HG03095 (cell line): ENCODE measurements around the gene GPRIN2.
"Not testable (repeated sequence)": the region's sequence is repeated elsewhere in the genome, so short reads cannot be mapped to it uniquely, and the experiment has no call there.

Experiments
- ATAC-seq: cut with Tn5 transposase; IDR thresholded peaks from one replicate; pipeline ENCODE4 v1.9.1; 2021; ENCODE audit warnings: moderate library complexity; ENCODE audit not compliant: unreplicated experiment

Gene GPRIN2

GRCh38 chr10:46522295-46523118, 34.0 kb downstream of the GPRIN2 start:
- ATAC-seq = no peak

- no peak for ATAC-seq
Observed at GRCh38 chr10:46520941-46521340, 35.5 kb downstream of the GPRIN2 start.

- no peak for ATAC-seq
Observed at GRCh38 chr10:46520381-46520780, 36.1 kb downstream of the GPRIN2 start.

- ATAC-seq = no peak
Observed at GRCh38 chr10:46518028-46518725, 38.3 kb downstream of the GPRIN2 start.

GRCh38 chr10:46517541-46517940, 38.9 kb downstream of the GPRIN2 start:
- no peak for ATAC-seq

GRCh38 chr10:46516660-46517416, 39.6 kb downstream of the GPRIN2 start:
- no peak for ATAC-seq

GRCh38 chr10:46515793-46516192, 40.7 kb downstream of the GPRIN2 start:
- ATAC-seq = no peak

- no peak for ATAC-seq
Observed at GRCh38 chr10:46515366-46515765, 41.1 kb downstream of the GPRIN2 start.

- no peak for ATAC-seq
Observed at GRCh38 chr10:46514899-46515298, 41.6 kb downstream of the GPRIN2 start.

- no peak for ATAC-seq
Observed at GRCh38 chr10:46514431-46514861, 42.0 kb downstream of the GPRIN2 start.

GRCh38 chr10:46513333-46513732, 43.1 kb downstream of the GPRIN2 start:
- not testable (repeated sequence) for ATAC-seq

GRCh38 chr10:46512725-46513124, 43.7 kb downstream of the GPRIN2 start:
- ATAC-seq = not testable (repeated sequence)

GRCh38 chr10:46512002-46512401, 44.5 kb downstream of the GPRIN2 start:
- not testable (repeated sequence) for ATAC-seq
